Hepatocyte (in vitro differentiated cells): ENCODE measurements around the gene RGS19. TPM values are rescaled to one million over a fixed set of nuclear protein-coding genes. Genes with fewer than 3 reads are reported as not detected.

ENCODE experiments used
- DNase-seq: peaks from one replicate; pipeline ENCODE4 v3.0.0-alpha.2; 2016; ENCODE audit warnings: low spot score
- H2AFZ ChIP-seq: fragments of 200-600 bp; sonication (generic); 2 replicates; pipeline ENCODE4 v1.6.0; 2016; ENCODE audit warnings: antibody characterized with exemption, mild to moderate bottlenecking
- H3K27ac ChIP-seq: fragments of 200-600 bp; sonication (generic); 2 replicates; pipeline ENCODE4 v1.5.1; 2016; ENCODE audit warnings: mild to moderate bottlenecking
- H3K27me3 ChIP-seq: fragments of 200-600 bp; sonication (generic); 2 replicates; pipeline ENCODE4 v1.6.1; 2016
- H3K36me3 ChIP-seq: fragments of 200-600 bp; sonication (generic); replicated peaks from 2 replicates; pipeline ENCODE4 v1.5.1; 2016; ENCODE audit warnings: low read depth; ENCODE audit not compliant: insufficient read depth
- H3K4me1 ChIP-seq: fragments of 200-600 bp; sonication (generic); 2 replicates; pipeline ENCODE4 v1.5.1; 2016; ENCODE audit warnings: mild to moderate bottlenecking, moderate library complexity; ENCODE audit not compliant: insufficient read depth
- H3K4me2 ChIP-seq: fragments of 200-600 bp; sonication (generic); 2 replicates; pipeline ENCODE4 v1.6.0; 2016
- H3K4me3 ChIP-seq: fragments of 200-600 bp; sonication (generic); 2 replicates; pipeline ENCODE4 v1.5.1; 2016; ENCODE audit warnings: mild to moderate bottlenecking
- H3K79me2 ChIP-seq: fragments of 200-600 bp; sonication (generic); 2 replicates; pipeline ENCODE4 v1.6.0; 2017; ENCODE audit warnings: mild to moderate bottlenecking
- H3K9me2 ChIP-seq: fragments of 200-600 bp; sonication (generic); replicated peaks from 2 replicates; pipeline ENCODE4 v1.6.0; 2017; ENCODE audit warnings: mild to moderate bottlenecking; ENCODE audit not compliant: insufficient read depth
- H3K9me3 ChIP-seq: fragments of 200-600 bp; sonication (generic); 2 replicates; pipeline ENCODE4 v1.5.1; 2016; ENCODE audit warnings: low read depth, mild to moderate bottlenecking
- H4K20me1 ChIP-seq: fragments of 200-600 bp; sonication (generic); 2 replicates; pipeline ENCODE4 v1.6.0; 2016; ENCODE audit warnings: mild to moderate bottlenecking; ENCODE audit not compliant: insufficient read depth, poor library complexity, severe bottlenecking
- EZH2 ChIP-seq: fragments of 200-600 bp; sonication (generic); IDR thresholded peaks from 2 replicates; pipeline ENCODE4 v1.6.1; 2016; ENCODE audit warnings: antibody characterized with exemption, mild to moderate bottlenecking, borderline replicate concordance
- EZH2phosphoT487 ChIP-seq: fragments of 200-600 bp; sonication (generic); IDR thresholded peaks from one replicate; pipeline ENCODE4 v1.6.1; 2018; ENCODE audit warnings: antibody characterized with exemption, mild to moderate bottlenecking, low read depth, moderate library complexity; ENCODE audit not compliant: unreplicated experiment, severe bottlenecking
- WGBS: methylation state at CpG from one replicate; pipeline ENCODE4 v1.1.6; 2016; ENCODE audit warnings: low lambda C conversion rate; ENCODE audit errors: missing lambda C conversion rate; 5-methylcytosine and 5-hydroxymethylcytosine counted together
- polyA plus RNA-seq: library from polyadenylated mRNA; unstranded; fragments of >200 nt; fragmentation: Nextera tagmentation; extraction: Ambion mirVana; gene quantifications from 2 replicates; pipeline ENCODE4 v1.2.1, GENCODE V29; 2016
- total RNA-seq: library from RNA; depleted of rRNA; stranded (reverse); fragments of >200 nt; gene quantifications from 2 replicates; pipeline ENCODE4 v1.2.3, GENCODE V29; 2014
- TF ChIP-seq, protein P1 (sequence below): fragments of 200-600 bp; sonication (generic); IDR thresholded peaks from 2 replicates; pipeline ENCODE4 v1.5.1; 2016; ENCODE audit warnings: antibody characterized with exemption, mild to moderate bottlenecking; ENCODE audit not compliant: poor library complexity

RGS19 gene
- total and polyA plus RNA-seq, 2 experiments from 2014 or later, result 8.8 to 10.9 TPM

DNA sequence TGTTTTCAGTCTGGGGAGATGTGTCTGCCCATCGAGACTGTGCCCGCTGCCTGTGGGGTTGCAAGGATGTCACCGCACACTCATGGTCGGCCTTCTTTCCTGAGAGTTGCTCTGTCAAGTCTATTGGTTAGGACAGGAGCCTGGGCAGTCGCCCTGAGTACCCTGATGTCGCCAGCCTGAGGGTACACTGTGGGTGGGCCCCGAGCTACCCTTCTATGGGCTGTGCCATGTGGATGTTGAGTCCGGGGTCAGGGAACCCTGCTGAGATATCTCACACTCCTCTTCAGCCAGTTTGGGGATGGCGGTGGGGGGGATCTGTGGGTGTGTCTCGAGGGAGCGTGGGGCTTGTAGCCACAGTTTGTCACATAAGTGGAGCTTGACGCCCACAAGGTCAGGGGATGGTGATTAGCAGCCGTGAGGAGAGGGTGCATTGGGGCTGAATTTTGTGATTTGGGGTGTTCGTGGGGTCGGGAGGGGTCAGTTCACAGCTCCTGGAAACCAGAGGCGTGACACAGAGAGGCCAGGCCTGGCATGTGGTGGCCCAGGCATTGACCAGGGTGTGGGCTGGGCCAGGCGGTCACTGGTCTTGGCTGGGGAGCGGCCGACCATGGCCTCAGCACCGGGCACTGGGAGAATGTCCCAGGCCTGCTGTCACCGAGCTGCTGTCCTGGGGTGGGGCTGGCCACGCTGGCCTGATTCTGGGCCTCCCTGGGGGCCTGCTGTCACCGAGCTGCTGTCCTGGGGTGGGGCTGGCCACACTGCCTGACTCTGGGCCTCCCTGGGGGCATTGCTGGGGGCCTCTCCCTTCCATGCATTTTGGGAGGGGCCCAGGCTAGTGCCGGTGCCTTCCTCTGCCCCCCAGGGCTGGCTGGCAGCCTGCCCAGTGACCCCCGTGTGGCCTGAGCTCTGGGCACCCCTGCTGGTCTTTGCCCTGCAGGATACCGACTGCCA lies 29.7 kb upstream of the RGS19 start:
- no peak for DNase-seq
- H3K79me2 ChIP-seq, result no peaks in the 10 kb centered on the region
- H3K27ac ChIP-seq, result no peak overlapping the region
- H3K9me2 ChIP-seq, result no peaks in the 10 kb centered on the region
- WGBS, result 83% methylated on average over 25 of the region's 26 CpGs
- H2AFZ ChIP-seq, result no peak overlapping the region
- H3K4me2 ChIP-seq, result no peak overlapping the region
- no peaks in the 10 kb centered on the region for H4K20me1 ChIP-seq
- no peaks in the 10 kb centered on the region for H3K9me3 ChIP-seq
- H3K4me3 ChIP-seq, result no peak overlapping the region
- H3K4me1 ChIP-seq, result no peaks in the 10 kb centered on the region
- no peaks in the 10 kb centered on the region for H3K27me3 ChIP-seq
- H3K36me3 ChIP-seq, result no peaks in the 10 kb centered on the region
- TF ChIP-seq EZH2 (no peak), EZH2phosphoT487 (no peak)
- TF ChIP-seq, protein P1, sequence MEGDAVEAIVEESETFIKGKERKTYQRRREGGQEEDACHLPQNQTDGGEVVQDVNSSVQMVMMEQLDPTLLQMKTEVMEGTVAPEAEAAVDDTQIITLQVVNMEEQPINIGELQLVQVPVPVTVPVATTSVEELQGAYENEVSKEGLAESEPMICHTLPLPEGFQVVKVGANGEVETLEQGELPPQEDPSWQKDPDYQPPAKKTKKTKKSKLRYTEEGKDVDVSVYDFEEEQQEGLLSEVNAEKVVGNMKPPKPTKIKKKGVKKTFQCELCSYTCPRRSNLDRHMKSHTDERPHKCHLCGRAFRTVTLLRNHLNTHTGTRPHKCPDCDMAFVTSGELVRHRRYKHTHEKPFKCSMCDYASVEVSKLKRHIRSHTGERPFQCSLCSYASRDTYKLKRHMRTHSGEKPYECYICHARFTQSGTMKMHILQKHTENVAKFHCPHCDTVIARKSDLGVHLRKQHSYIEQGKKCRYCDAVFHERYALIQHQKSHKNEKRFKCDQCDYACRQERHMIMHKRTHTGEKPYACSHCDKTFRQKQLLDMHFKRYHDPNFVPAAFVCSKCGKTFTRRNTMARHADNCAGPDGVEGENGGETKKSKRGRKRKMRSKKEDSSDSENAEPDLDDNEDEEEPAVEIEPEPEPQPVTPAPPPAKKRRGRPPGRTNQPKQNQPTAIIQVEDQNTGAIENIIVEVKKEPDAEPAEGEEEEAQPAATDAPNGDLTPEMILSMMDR, result no peak

DNA sequence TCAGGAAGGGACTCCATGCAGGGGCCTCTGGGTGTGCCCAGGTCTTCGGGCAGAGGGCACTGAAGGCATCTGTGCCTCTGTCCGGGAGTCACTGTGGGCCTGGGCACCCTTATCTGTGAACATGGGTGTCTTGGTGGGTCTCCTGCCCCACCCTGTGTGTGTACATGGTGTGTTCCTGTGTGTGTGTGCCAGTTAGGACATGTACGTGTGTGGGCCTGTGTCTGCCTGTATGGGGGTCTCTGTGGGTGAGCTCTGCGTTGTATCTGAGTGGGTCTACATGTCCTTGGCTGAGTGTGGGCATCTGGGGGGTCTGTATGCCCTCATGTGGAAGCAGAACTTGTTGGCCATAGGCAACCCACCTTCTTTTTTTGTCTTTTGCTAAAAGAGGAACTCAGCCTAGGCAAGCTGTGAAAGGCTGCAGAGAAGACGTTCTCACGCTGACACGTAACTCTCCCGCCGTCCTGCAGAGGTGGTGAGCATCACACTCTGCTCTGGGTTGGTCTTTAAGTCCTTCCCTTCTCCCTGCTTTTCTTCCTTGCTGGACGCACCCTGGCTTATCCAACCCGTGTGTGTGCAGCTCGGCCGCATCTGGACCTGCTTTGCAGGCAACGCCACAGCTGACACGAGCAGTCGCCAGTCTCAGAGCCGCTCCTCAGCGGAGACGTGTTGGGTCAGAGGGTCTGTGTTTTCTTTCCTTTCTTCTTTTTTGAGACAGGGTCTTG lies 28.6 kb upstream of the RGS19 start:
- no peaks in the 10 kb centered on the region for H3K9me3 ChIP-seq
- no peak overlapping the region for H3K27ac ChIP-seq
- TF ChIP-seq, protein P1, result no peak
- peaks cover 8% of the 10 kb centered on the region for H3K27me3 ChIP-seq
- WGBS, result 85% methylated on average over 19 of the region's 19 CpGs
- no peak overlapping the region for H2AFZ ChIP-seq
- H3K4me1 ChIP-seq, result no peaks in the 10 kb centered on the region
- H3K4me3 ChIP-seq, result no peak overlapping the region
- H3K9me2 ChIP-seq, result no peaks in the 10 kb centered on the region
- H4K20me1 ChIP-seq, result no peaks in the 10 kb centered on the region
- DNase-seq, result no peak
- no peaks in the 10 kb centered on the region for H3K79me2 ChIP-seq
- H3K4me2 ChIP-seq, result no peak overlapping the region
- no peaks in the 10 kb centered on the region for H3K36me3 ChIP-seq

DNA sequence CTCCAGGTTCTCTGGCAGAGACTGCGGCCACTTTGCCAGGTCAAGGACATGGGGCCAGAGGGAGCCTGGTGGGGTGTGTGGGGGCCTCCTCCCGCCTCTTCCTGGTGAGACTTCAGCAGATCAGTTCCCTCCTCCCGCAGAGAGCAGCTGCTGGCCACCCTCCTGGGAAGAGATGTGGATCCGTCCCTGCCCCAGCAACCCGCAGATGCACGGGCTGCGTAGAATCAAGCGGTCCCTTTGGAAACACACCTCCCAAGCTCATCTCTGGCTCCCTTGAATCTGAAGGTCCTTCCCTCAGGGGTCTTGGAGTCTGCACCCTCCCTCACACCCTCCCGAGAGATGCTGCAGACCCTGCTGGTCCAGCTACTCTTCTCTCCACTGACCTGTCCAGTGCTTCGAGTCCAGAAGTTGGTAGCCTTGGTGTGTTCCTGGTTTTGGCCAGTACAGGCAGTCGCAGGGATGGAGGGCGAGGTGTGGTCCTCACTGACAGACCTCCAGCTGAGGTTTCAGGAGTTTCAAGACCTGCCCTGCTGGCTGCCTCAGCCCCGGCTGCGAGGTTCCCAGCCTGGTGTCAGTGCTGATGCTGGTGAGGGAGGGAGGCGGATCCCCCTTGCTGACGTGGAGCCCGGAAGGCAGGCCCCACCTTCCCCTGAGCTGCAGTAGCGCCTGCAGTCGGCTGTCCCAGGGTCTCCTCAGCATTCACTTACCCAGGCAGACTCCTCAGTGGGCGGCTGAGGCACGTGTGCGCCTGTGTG lies 27.8 kb upstream of the RGS19 start, which contains the start of gene NPBWR2:
NPBWR2 (minus strand) TSS at position 585 of the 755 bp plus-strand sequence. CDS start 734 bp downstream, outside the sequence.
- H3K9me2 ChIP-seq, result no peaks in the 10 kb centered on the region
- TF ChIP-seq EZH2 (no peak), EZH2phosphoT487 (no peak)
- whole genome bisulfite sequencing, result 73% methylated on average over 22 of the region's 22 CpGs
- H2AFZ ChIP-seq, result no peak within 1 kb of the TSS
- no peak within 1 kb of the TSS for H3K27ac ChIP-seq
- no peaks in the 10 kb centered on the region for H4K20me1 ChIP-seq
- no peak within 1 kb of the TSS for H3K4me3 ChIP-seq
- no peak within 1 kb of the TSS for H3K4me2 ChIP-seq
- DNase-seq, result no peak
- peaks cover 14% of the 10 kb centered on the region for H3K27me3 ChIP-seq
- H3K9me3 ChIP-seq, result no peaks in the 10 kb centered on the region
- no peaks in the 10 kb centered on the region for H3K79me2 ChIP-seq
- peaks cover 4% of the 10 kb centered on the region for H3K4me1 ChIP-seq
- no peaks in the 10 kb centered on the region for H3K36me3 ChIP-seq
